ENCODE results near the gene OSBPL9. TPM values are rescaled to one million over a fixed set of nuclear protein-coding genes. Genes with fewer than 3 reads are reported as not detected.

OSBPL9 gene
- total and polyA plus RNA-seq, 10 of the 15 experiments (the other 5 are each of a cell fraction or from before 2014, with no cell fraction given) = 25.9 to 156 (median 108) TPM

GRCh38 chr1:51624855-51625254 is 8.0 kb downstream of the OSBPL9 start (continued):
- TF ChIP-seq ZBTB40 (IDR thresholded peaks at IDR 0.05; ENCODE audit: borderline replicate concordance) (no peak), RB1 (IDR thresholded peaks at IDR 0.05; ENCODE audit: borderline replicate concordance) (no peak)

- H3K9ac ChIP-seq (ENCODE audit: control insufficient read depth, insufficient read depth, low read length) = no peak overlapping the region
- intact Hi-C loops (cut with micrococcal nuclease; ENCODE audit: unreplicated experiment) = loop anchor here (2.0 to 10.0 kb wide), 2 partner anchors 107 to 141 kb away; no protein-coding TSS in a partner anchor
- peak; percentile 56; the same call in 1 of the 2 replicates for TF ChIP-seq SMC3 (IDR thresholded peaks at IDR 0.05; ENCODE audit: borderline replicate concordance, low read length)
- peak; percentile 71 for TF ChIP-seq RFX5 (IDR thresholded peaks at IDR 0.05; ENCODE audit: low read depth, low read length)
- 0 out of 2 replicates have a peak, but pooled peaks have one; percentile 12 for TF ChIP-seq CREB1 (IDR thresholded peaks at IDR 0.05; ENCODE audit: low read depth)
- TF ChIP-seq RAD21 (IDR thresholded peaks at IDR 0.05; ENCODE audit: insufficient read depth, low read depth, low read length) = peak; percentile 80
- no peak for TF ChIP-seq ZBTB40 (IDR thresholded peaks at IDR 0.05; ENCODE audit: borderline replicate concordance)
- peak; percentile 35 to 55 (median 37); a peak in 4 of 6 replicates for TF ChIP-seq CTCF (IDR thresholded peaks at IDR 0.05 in 2 of 3, conservative IDR thresholded peaks at IDR 0.05 in 1 of 3; ENCODE audit: control insufficient read depth in 2 of 3, extremely low read depth in 1 of 3, insufficient read depth in 1 of 3, low read depth in 3 of 3, low read length in 3 of 3)
- ChIA-PET RAD21 (ENCODE audit: unreplicated experiment) (interaction anchor here (0.7 to 3.0 kb wide), 4 partner anchors 12 to 142 kb away, joined by 3 to 34 read pairs (median 4); no protein-coding TSS in a partner anchor), SMC1A (ENCODE audit: uncharacterized antibody, unreplicated experiment) (interaction anchor here (0.9 to 11.9 kb wide), 9 partner anchors 9 to 270 kb away, joined by 3 to 95 read pairs (median 4); no protein-coding TSS in a partner anchor), POLR2A (no interaction called here), CTCF (interaction anchor here (0.6 to 3.1 kb wide), 16 partner anchors 10 to 346 kb away, joined by 3 to 75 read pairs (median 3); no protein-coding TSS in a partner anchor)
- FAIRE-seq (peak; percentile 59), DNase-seq (ENCODE audit: low read depth, low spot score) (no peak), ATAC-seq (peak; percentile 72)
- H3K4me3 ChIP-seq = no peak overlapping the region
- H3K27ac ChIP-seq (ENCODE audit: control insufficient read depth, insufficient read depth) = no peak overlapping the region
- H3K27me3 ChIP-seq (replicated peaks in 1 of 2; ENCODE audit: control insufficient read depth in 2 of 2, insufficient read depth in 2 of 2, low read length in 1 of 2) = no peaks in the 10 kb centered on the region
- BruUV-seq (replicated peaks) = no TSS peak
- H3K4me1 ChIP-seq (ENCODE audit: control insufficient read depth, insufficient read depth, low read length) = no peaks in the 10 kb centered on the region
- H3K79me2 ChIP-seq (ENCODE audit: control insufficient read depth, insufficient read depth, low read length) = no peaks in the 10 kb centered on the region; the same call in 1 of the 2 replicates
- H4K20me1 ChIP-seq (ENCODE audit: control insufficient read depth, insufficient read depth) = no peaks in the 10 kb centered on the region
- 47% methylated on average over 2 of the region's 2 CpGs for WGBS (ENCODE audit: insufficient coverage, insufficient replicate concordance, low lambda C conversion rate, missing lambda C conversion rate)
- no peak overlapping the region for H3K4me2 ChIP-seq (ENCODE audit: control insufficient read depth, insufficient read depth)
- no peaks in the 10 kb centered on the region for H3K9me3 ChIP-seq (replicated peaks; ENCODE audit: control insufficient read depth, insufficient read depth, low read length)
- no peaks in the 10 kb centered on the region for H3K36me3 ChIP-seq (ENCODE audit: control insufficient read depth in 2 of 2, insufficient read depth in 2 of 2, low read length in 1 of 2)
- in situ Hi-C loops (cut with MboI) = loop anchor here (5.0 kb wide), 1 partner anchor 145 kb away; no protein-coding TSS in a partner anchor
- H2AFZ ChIP-seq (ENCODE audit: control insufficient read depth, low read depth, low read length) = no peak overlapping the region
These were observed 10.8 kb downstream of the OSBPL9 start for GRCh38 chr1:51627672-51628071.
